ENCODE data around the gene MXRA8.

DNA sequence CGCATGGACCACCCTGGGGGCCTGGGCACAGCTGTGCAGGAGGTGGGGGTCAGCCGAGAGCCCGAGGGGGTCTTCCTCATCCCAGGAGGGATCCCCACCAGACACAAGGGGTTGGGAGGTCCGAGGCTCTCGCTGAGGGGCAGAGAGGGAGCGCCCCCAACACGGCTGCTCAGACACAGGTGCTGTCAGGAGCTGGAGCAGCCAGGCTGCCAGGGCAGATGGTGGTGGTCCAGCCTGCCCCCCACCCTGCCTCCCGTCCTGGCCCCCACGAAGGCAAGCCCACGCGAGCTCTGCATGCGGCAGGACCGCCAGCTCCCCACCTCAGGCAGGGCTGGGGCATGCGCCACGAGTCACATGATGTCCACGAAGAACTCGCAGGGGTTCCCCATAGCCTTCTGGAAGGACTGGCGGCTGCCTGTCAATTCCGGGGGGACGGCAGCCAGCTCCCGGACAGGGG lies 22.5 kb downstream of the MXRA8 start:
- TF ChIP-seq, protein P1, sequence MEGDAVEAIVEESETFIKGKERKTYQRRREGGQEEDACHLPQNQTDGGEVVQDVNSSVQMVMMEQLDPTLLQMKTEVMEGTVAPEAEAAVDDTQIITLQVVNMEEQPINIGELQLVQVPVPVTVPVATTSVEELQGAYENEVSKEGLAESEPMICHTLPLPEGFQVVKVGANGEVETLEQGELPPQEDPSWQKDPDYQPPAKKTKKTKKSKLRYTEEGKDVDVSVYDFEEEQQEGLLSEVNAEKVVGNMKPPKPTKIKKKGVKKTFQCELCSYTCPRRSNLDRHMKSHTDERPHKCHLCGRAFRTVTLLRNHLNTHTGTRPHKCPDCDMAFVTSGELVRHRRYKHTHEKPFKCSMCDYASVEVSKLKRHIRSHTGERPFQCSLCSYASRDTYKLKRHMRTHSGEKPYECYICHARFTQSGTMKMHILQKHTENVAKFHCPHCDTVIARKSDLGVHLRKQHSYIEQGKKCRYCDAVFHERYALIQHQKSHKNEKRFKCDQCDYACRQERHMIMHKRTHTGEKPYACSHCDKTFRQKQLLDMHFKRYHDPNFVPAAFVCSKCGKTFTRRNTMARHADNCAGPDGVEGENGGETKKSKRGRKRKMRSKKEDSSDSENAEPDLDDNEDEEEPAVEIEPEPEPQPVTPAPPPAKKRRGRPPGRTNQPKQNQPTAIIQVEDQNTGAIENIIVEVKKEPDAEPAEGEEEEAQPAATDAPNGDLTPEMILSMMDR (IDR thresholded peaks at IDR 0.05; ENCODE audit: low read depth, low read length, poor library complexity, severe bottlenecking): no peak
- no peak for TF ChIP-seq EZH2phosphoT487 (IDR thresholded peaks at IDR 0.05; ENCODE audit: borderline replicate concordance, low read length)

Data from DOHH2 (cell line).